Neural progenitor cell (in vitro differentiated cells): ENCODE results near the gene ZFAND3. TPM values are rescaled to one million over a fixed set of nuclear protein-coding genes. Genes with fewer than 3 reads are reported as not detected.

Experiments used
- DNase-seq: peaks from one replicate; pipeline ENCODE4 v3.0.0-alpha.2; 2016; ENCODE audit warnings: low spot score
- H2AFZ ChIP-seq: fragments of 200-600 bp; sonication (generic); replicated peaks from 2 replicates; pipeline ENCODE4 v1.6.1; 2016; ENCODE audit warnings: antibody characterized with exemption
- H3F3A ChIP-seq: fragments of 200-600 bp; sonication (generic); 2 replicates; pipeline ENCODE4 v1.6.1; 2016; ENCODE audit warnings: antibody characterized with exemption, low read depth
- H3K27ac ChIP-seq: fragments of 200-600 bp; sonication (generic); 2 replicates; pipeline ENCODE4 v1.5.1; 2016; ENCODE audit warnings: mild to moderate bottlenecking
- H3K27me3 ChIP-seq: fragments of 200-600 bp; sonication (generic); 2 replicates; pipeline ENCODE4 v1.6.1; 2016; ENCODE audit warnings: mild to moderate bottlenecking, moderate library complexity
- H3K36me3 ChIP-seq: fragments of 200-600 bp; sonication (generic); 2 replicates; pipeline ENCODE4 v1.5.1; 2016
- H3K4me1 ChIP-seq: fragments of 200-600 bp; sonication (generic); 2 replicates; pipeline ENCODE4 v1.6.1; 2016; ENCODE audit warnings: mixed run types
- H3K4me2 ChIP-seq: fragments of 200-600 bp; sonication (generic); 2 replicates; pipeline ENCODE4 v1.6.1; 2016
- H3K4me3 ChIP-seq: fragments of 200-600 bp; sonication (generic); 2 replicates; pipeline ENCODE4 v1.5.1; 2016
- H3K79me2 ChIP-seq: fragments of 200-600 bp; sonication (generic); 2 replicates; pipeline ENCODE4 v1.6.1; 2016; ENCODE audit warnings: low read depth
- H3K9ac ChIP-seq: fragments of 200-600 bp; sonication (generic); 2 replicates; pipeline ENCODE4 v1.6.1; 2016
- H3K9me3 ChIP-seq: fragments of 200-600 bp; sonication (generic); 2 replicates; pipeline ENCODE4 v1.5.1; 2016; ENCODE audit warnings: low read depth
- H4K20me1 ChIP-seq: fragments of 200-600 bp; sonication (generic); 2 replicates; pipeline ENCODE4 v1.6.1; 2016; ENCODE audit warnings: low read depth
- H3K27ac Mint-ChIP-seq: 3 replicates; pipeline ENCODE4 v1.8.0; 2021; ENCODE audit warnings: mixed read lengths
- H3K27me3 Mint-ChIP-seq: 2 replicates; pipeline ENCODE4 v1.8.0; 2022; ENCODE audit warnings: low read depth, mild to moderate bottlenecking, inconsistent platforms, moderate library complexity, mixed read lengths; ENCODE audit not compliant: insufficient read depth
- H3K36me3 Mint-ChIP-seq: 3 replicates; pipeline ENCODE4 v1.8.0; 2021; ENCODE audit warnings: mixed read lengths
- H3K4me1 Mint-ChIP-seq: 3 replicates; pipeline ENCODE4 v1.8.0; 2021; ENCODE audit warnings: mixed read lengths
- H3K4me3 Mint-ChIP-seq: 3 replicates; pipeline ENCODE4 v1.8.0; 2021; ENCODE audit warnings: mild to moderate bottlenecking, moderate library complexity, mixed read lengths
- H3K9me3 Mint-ChIP-seq: 3 replicates; pipeline ENCODE4 v1.8.0; 2020; ENCODE audit warnings: mixed read lengths
- EZH2 ChIP-seq: fragments of 200-600 bp; sonication (generic); IDR thresholded peaks from 2 replicates; pipeline ENCODE4 v1.6.1; 2017; ENCODE audit warnings: antibody characterized with exemption, mild to moderate bottlenecking, moderate library complexity
- EZH2phosphoT487 ChIP-seq: fragments of 200-600 bp; sonication (generic); IDR thresholded peaks from 2 replicates; pipeline ENCODE4 v1.6.1; 2017; ENCODE audit warnings: antibody characterized with exemption
- total RNA-seq: library from RNA; depleted of rRNA; stranded (reverse); fragments of >200 nt; gene quantifications from 2 replicates; pipeline ENCODE4 v1.2.3, GENCODE V29; 2015; ENCODE audit warnings: low replicate concordance
- TF ChIP-seq, protein P1 (sequence below): fragments of 200-600 bp; sonication (generic); IDR thresholded peaks from 2 replicates; pipeline ENCODE4 v1.5.1; 2017; ENCODE audit warnings: antibody characterized with exemption, mild to moderate bottlenecking

The ZFAND3 gene
- total RNA-seq, 1 donor from 2014 or later = 24.3 TPM

DNA sequence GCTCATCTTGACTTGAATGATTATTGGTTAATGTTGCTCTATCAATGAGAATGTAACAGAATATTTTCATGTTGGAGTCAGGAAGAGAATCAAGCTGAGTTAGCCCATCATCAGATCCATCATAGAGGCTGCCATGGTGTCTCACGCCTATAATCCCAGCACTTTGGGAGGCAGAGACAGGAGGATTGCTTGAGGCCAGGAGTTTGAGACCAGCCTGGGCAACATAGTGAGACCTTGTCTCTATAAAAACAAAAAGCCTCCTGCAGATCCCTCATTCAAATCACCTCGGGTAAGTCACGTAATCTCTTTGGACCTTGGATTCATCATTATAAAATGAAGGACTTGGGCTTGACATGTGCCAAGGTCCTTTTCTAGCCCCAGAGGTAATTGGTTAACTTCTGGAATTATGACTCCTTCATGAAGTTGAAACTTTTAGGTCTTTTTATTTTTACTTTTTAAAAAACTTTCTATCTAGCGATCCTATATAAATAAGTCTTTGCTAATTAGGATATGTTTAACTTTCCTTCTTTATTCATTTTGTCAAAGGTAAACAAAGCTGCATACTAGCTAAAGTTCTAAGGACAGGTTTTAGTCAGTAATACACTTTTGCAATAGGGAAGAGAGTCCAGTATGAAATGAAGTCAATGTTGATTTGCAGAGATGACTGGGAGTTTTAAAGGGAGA is 110.9 kb downstream of the ZFAND3 start:
- H3K9me3 Mint-ChIP-seq = no peaks in the 10 kb centered on the region
- peaks cover 12% of the 10 kb centered on the region for H3F3A ChIP-seq
- no peak overlapping the region for H3K27ac ChIP-seq
- no peaks in the 10 kb centered on the region for H3K36me3 ChIP-seq
- H3K4me3 ChIP-seq = no peak overlapping the region
- H3K4me3 Mint-ChIP-seq = no peak overlapping the region
- H3K27ac Mint-ChIP-seq = peak overlapping the region; percentile 1
- no peaks in the 10 kb centered on the region for H3K27me3 Mint-ChIP-seq
- no peak for DNase-seq
- no peak overlapping the region for H3K9ac ChIP-seq
- peaks cover 21% of the 10 kb centered on the region for H3K4me1 Mint-ChIP-seq
- peaks cover 42% of the 10 kb centered on the region for H4K20me1 ChIP-seq
- no peak overlapping the region for H3K4me2 ChIP-seq
- no peaks in the 10 kb centered on the region for H3K27me3 ChIP-seq
- peaks cover 6% of the 10 kb centered on the region for H3K4me1 ChIP-seq
- H2AFZ ChIP-seq = no peak overlapping the region
- H3K9me3 ChIP-seq = no peaks in the 10 kb centered on the region
- TF ChIP-seq, protein P1, sequence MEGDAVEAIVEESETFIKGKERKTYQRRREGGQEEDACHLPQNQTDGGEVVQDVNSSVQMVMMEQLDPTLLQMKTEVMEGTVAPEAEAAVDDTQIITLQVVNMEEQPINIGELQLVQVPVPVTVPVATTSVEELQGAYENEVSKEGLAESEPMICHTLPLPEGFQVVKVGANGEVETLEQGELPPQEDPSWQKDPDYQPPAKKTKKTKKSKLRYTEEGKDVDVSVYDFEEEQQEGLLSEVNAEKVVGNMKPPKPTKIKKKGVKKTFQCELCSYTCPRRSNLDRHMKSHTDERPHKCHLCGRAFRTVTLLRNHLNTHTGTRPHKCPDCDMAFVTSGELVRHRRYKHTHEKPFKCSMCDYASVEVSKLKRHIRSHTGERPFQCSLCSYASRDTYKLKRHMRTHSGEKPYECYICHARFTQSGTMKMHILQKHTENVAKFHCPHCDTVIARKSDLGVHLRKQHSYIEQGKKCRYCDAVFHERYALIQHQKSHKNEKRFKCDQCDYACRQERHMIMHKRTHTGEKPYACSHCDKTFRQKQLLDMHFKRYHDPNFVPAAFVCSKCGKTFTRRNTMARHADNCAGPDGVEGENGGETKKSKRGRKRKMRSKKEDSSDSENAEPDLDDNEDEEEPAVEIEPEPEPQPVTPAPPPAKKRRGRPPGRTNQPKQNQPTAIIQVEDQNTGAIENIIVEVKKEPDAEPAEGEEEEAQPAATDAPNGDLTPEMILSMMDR = no peak
- no peak for TF ChIP-seq EZH2phosphoT487
- TF ChIP-seq EZH2 = no peak
- H3K36me3 Mint-ChIP-seq = peaks cover 13% of the 10 kb centered on the region
- peaks cover 81% of the 10 kb centered on the region for H3K79me2 ChIP-seq

DNA sequence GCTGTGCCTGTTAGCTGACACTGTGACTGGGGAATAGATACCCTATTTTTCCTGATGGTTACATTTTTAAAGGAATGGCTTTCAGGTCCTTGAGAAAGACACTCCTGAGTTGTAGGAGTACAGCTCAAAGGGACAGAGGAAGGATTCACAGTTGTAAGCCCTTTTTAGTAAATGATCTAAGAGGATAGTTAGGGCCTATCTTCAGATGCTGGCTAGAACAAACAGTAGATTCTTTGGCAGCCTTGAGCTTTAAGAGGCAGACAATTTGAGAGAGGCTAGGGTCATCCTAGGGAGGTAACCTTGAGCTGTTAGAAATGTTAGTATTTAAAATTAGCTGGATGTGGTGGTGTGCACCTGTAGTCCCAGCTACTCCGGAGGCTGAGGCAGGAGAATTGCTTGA is 111.5 kb downstream of the ZFAND3 start:
- Histone ChIP-seq H3K27ac (no peak overlapping the region), H3K79me2 (peaks cover 82% of the 10 kb centered on the region), H3K4me2 (no peak overlapping the region), H3K27me3 (no peaks in the 10 kb centered on the region), H3K9ac (no peak overlapping the region), H4K20me1 (peaks cover 48% of the 10 kb centered on the region), H3F3A (peaks cover 17% of the 10 kb centered on the region), H3K4me3 (no peak overlapping the region), H3K36me3 (no peaks in the 10 kb centered on the region), H3K9me3 (no peaks in the 10 kb centered on the region), H3K4me1 (peaks cover 6% of the 10 kb centered on the region), H2AFZ (no peak overlapping the region)
- Mint-ChIP-seq H3K9me3 (no peaks in the 10 kb centered on the region), H3K4me3 (no peak overlapping the region), H3K4me1 (peaks cover 21% of the 10 kb centered on the region), H3K27ac (no peak overlapping the region), H3K27me3 (no peaks in the 10 kb centered on the region), H3K36me3 (peaks cover 10% of the 10 kb centered on the region)
- no peak for DNase-seq
- TF ChIP-seq EZH2 (no peak), EZH2phosphoT487 (no peak)
- TF ChIP-seq, protein P1 = no peak

DNA sequence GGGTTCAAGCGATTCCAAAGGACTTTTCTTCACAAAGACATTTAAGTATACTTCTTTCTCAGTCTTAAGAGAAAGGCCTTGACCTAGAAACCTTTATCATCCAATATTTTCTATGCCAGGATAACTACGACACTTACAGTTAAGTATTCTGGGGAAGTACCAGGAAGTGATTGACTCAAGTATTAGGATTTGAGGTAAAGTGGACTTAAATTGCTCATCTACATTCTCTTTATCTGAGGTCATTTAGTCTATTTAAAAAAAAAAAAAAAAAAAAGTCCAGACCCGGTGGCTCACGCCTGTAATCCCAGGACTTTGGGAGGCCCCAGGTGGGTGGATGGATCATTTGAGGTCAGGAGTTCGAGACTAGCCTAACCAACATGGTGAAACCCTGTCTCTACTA is 114.7 kb downstream of the ZFAND3 start:
- no peaks in the 10 kb centered on the region for H3K36me3 ChIP-seq
- TF ChIP-seq, protein P1 = no peak
- TF ChIP-seq EZH2 (no peak), EZH2phosphoT487 (no peak)
- peaks cover 46% of the 10 kb centered on the region for H4K20me1 ChIP-seq
- H3K79me2 ChIP-seq = peaks cover 70% of the 10 kb centered on the region
- no peak overlapping the region for H3K27ac ChIP-seq
- H3K9me3 Mint-ChIP-seq = no peaks in the 10 kb centered on the region
- peaks cover 10% of the 10 kb centered on the region for H3K36me3 Mint-ChIP-seq
- no peak overlapping the region for H3K27ac Mint-ChIP-seq
- H3K4me1 ChIP-seq = peaks cover 17% of the 10 kb centered on the region
- H3K9ac ChIP-seq = no peak overlapping the region
- no peak overlapping the region for H3K4me2 ChIP-seq
- peaks cover 15% of the 10 kb centered on the region for H3K4me1 Mint-ChIP-seq
- no peaks in the 10 kb centered on the region for H3K27me3 Mint-ChIP-seq
- no peak overlapping the region for H2AFZ ChIP-seq
- H3K9me3 ChIP-seq = no peaks in the 10 kb centered on the region
- no peak overlapping the region for H3K4me3 ChIP-seq
- H3F3A ChIP-seq = peaks cover 20% of the 10 kb centered on the region
- DNase-seq = no peak
- no peak overlapping the region for H3K4me3 Mint-ChIP-seq
- H3K27me3 ChIP-seq = no peaks in the 10 kb centered on the region
